GM18499 (cell line): ENCODE measurements around the gene DCHS1.

ENCODE experiments used
- ATAC-seq: cut with Tn5 transposase; IDR thresholded peaks from one replicate; pipeline ENCODE4 v1.9.1; 2021; ENCODE audit warnings: moderate number of reproducible peaks; ENCODE audit not compliant: insufficient read depth, unreplicated experiment

The DCHS1 gene

GRCh38 chr11:6601041-6601461 is 54.6 kb downstream of the DCHS1 start:
- no peak for ATAC-seq

GRCh38 chr11:6599881-6600390 is 55.7 kb downstream of the DCHS1 start:
- no peak for ATAC-seq

- no peak for ATAC-seq
Measured at GRCh38 chr11:6599449-6599848, 56.2 kb downstream of the DCHS1 start.

GRCh38 chr11:6598555-6598954 is 57.1 kb downstream of the DCHS1 start:
- no peak for ATAC-seq

GRCh38 chr11:6596239-6596877 is 59.3 kb downstream of the DCHS1 start:
- no peak for ATAC-seq

GRCh38 chr11:6594142-6594768 is 61.4 kb downstream of the DCHS1 start:
- no peak for ATAC-seq

GRCh38 chr11:6588018-6588417 is 67.6 kb downstream of the DCHS1 start:
- no peak for ATAC-seq

- ATAC-seq: no peak
Measured at GRCh38 chr11:6587360-6587953, 68.2 kb downstream of the DCHS1 start.

- ATAC-seq: no peak
Measured at GRCh38 chr11:6586434-6587359, 68.9 kb downstream of the DCHS1 start.

- no peak for ATAC-seq
Measured at GRCh38 chr11:6584528-6584927, 71.1 kb downstream of the DCHS1 start.

- ATAC-seq: no peak
Measured at GRCh38 chr11:6583584-6583983, 72.0 kb downstream of the DCHS1 start.

- ATAC-seq: no peak
Measured at GRCh38 chr11:6579681-6580080, 75.9 kb downstream of the DCHS1 start.

GRCh38 chr11:6578134-6578533 is 77.5 kb downstream of the DCHS1 start:
- no peak for ATAC-seq

GRCh38 chr11:6576471-6577373 is 78.9 kb downstream of the DCHS1 start:
- no peak for ATAC-seq

- no peak for ATAC-seq
Measured at GRCh38 chr11:6574816-6575715, 80.5 kb downstream of the DCHS1 start.

- no peak for ATAC-seq
Measured at GRCh38 chr11:6572215-6572614, 83.4 kb downstream of the DCHS1 start.

GRCh38 chr11:6571434-6572008 is 84.1 kb downstream of the DCHS1 start:
- ATAC-seq: no peak
